ENCODE data around the gene TTC7B.

DNA sequence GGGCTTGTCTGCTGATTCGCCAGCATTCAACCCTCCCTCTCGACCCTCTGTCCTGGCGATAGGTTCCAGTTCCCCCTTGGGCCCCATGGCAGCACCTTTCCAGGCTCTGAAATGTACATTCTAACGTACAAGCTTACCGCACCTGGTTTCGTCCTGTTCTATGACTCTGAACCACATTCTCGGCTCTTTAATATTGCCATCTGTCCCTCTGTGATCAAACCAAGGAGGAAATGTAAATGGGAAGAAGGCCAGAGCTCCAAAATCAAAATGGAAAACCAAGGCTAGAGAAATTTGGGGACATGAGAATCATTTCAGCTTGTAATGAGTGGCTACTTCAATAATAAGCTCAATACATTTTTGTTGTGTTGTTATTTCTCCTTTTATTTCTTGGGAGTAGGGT lies 117.2 kb downstream of the TTC7B start:
- TF ChIP-seq, protein P1, sequence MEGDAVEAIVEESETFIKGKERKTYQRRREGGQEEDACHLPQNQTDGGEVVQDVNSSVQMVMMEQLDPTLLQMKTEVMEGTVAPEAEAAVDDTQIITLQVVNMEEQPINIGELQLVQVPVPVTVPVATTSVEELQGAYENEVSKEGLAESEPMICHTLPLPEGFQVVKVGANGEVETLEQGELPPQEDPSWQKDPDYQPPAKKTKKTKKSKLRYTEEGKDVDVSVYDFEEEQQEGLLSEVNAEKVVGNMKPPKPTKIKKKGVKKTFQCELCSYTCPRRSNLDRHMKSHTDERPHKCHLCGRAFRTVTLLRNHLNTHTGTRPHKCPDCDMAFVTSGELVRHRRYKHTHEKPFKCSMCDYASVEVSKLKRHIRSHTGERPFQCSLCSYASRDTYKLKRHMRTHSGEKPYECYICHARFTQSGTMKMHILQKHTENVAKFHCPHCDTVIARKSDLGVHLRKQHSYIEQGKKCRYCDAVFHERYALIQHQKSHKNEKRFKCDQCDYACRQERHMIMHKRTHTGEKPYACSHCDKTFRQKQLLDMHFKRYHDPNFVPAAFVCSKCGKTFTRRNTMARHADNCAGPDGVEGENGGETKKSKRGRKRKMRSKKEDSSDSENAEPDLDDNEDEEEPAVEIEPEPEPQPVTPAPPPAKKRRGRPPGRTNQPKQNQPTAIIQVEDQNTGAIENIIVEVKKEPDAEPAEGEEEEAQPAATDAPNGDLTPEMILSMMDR (IDR thresholded peaks at IDR 0.05 in 4 of 5, conservative IDR thresholded peaks at IDR 0.05 in 1 of 5): no peak
- no peak for TF ChIP-seq POLR2A (IDR thresholded peaks at IDR 0.05)

All from gastrocnemius medialis (tissue), 4 donors.